Upper lobe of left lung (tissue), 6 donors: ENCODE measurements around the gene PKIG. TPM values are rescaled to one million over a fixed set of nuclear protein-coding genes. Genes with fewer than 3 reads are reported as not detected.

Experiments used
- ATAC-seq, 2 donors: fragments of 200-7000 bp; cut with Tn5 transposase; one replicate each; pipeline ENCODE4 v1.9.1; 2022; ENCODE audit warnings: mild to moderate bottlenecking in 2 of 2, moderate library complexity in 2 of 2; ENCODE audit not compliant: low FRiP score in 2 of 2
- DNase-seq, 2 donors: peaks; one replicate each; pipeline ENCODE4 v3.0.0-alpha.2; 2019 to 2020
- H3K27ac ChIP-seq, 4 donors: fragments of 200-600 bp; sonication (generic); one replicate each; pipeline ENCODE4 v1.5.1; 2016 to 2019
- H3K27me3 ChIP-seq, 4 donors: fragments of 200-600 bp; sonication (generic); one replicate each; pipeline ENCODE4 v1.5.1; 2017 to 2019
- H3K36me3 ChIP-seq, 4 donors: fragments of 200-600 bp; sonication (generic); one replicate each; pipeline ENCODE4 v1.5.1; 2016 to 2019
- H3K4me1 ChIP-seq, 4 donors: fragments of 200-600 bp; sonication (generic); one replicate each; pipeline ENCODE4 v1.5.1; 2018 to 2019
- H3K4me3 ChIP-seq, 4 donors: fragments of 200-600 bp; sonication (generic); one replicate each; pipeline ENCODE4 v1.5.1; 2017 to 2019; ENCODE audit warnings: mild to moderate bottlenecking in 2 of 4, moderate library complexity in 1 of 4
- H3K9me3 ChIP-seq, 4 donors: fragments of 200-600 bp; sonication (generic); one replicate each; pipeline ENCODE4 v1.5.1; 2018 to 2019
- CTCF ChIP-seq, 6 experiments: fragments of 450-650 bp in 4 of 6; fragments of 200-600 bp in 2 of 6; sonication (generic) in 2 of 6; IDR thresholded peaks; one replicate each; pipeline ENCODE4 v1.5.1; 2016 to 2019; ENCODE audit warnings: antibody characterized with exemption in 6 of 6
- EP300 ChIP-seq, 4 donors: sonication (generic); formaldehyde crosslinking; IDR thresholded peaks; one replicate each; pipeline ENCODE4 v1.5.1; 2017; ENCODE audit warnings: antibody characterized with exemption in 4 of 4, control low read depth in 2 of 4
- POLR2A ChIP-seq, 4 donors: fragments of 450-650 bp; IDR thresholded peaks; one replicate each; pipeline ENCODE4 v1.5.1; 2016 to 2017; ENCODE audit warnings: antibody characterized with exemption in 4 of 4, mild to moderate bottlenecking in 2 of 4
- POLR2AphosphoS5 ChIP-seq, 2 donors: sonication (generic); formaldehyde crosslinking; IDR thresholded peaks; one replicate each; pipeline ENCODE4 v1.5.1; 2017; ENCODE audit warnings: antibody characterized with exemption in 2 of 2
- WGBS, 2 donors: methylation state at CpG; one replicate each; pipeline ENCODE4 v1.1.5; 2017 to 2018; 5-methylcytosine and 5-hydroxymethylcytosine counted together
- total RNA-seq, 6 donors: library from RNA; depleted of rRNA in 4 of 6; stranded (reverse); fragments of >200 nt in 4 of 6; gene quantifications; one replicate each; pipeline versions ENCODE4 v1.1.0 to v1.2.1, GENCODE V29; 2016 to 2021
- donor health status: DM: no; HTN: no; CAD: no; lungs with moderate emphysema.
- donor health status: DM: no; HTN: yes; CAD: no; lungs with severe emphysema.

The PKIG gene
- total RNA-seq, 6 donors from 2014 or later = 46.1 to 91.5 (median 67.8) TPM

DNA sequence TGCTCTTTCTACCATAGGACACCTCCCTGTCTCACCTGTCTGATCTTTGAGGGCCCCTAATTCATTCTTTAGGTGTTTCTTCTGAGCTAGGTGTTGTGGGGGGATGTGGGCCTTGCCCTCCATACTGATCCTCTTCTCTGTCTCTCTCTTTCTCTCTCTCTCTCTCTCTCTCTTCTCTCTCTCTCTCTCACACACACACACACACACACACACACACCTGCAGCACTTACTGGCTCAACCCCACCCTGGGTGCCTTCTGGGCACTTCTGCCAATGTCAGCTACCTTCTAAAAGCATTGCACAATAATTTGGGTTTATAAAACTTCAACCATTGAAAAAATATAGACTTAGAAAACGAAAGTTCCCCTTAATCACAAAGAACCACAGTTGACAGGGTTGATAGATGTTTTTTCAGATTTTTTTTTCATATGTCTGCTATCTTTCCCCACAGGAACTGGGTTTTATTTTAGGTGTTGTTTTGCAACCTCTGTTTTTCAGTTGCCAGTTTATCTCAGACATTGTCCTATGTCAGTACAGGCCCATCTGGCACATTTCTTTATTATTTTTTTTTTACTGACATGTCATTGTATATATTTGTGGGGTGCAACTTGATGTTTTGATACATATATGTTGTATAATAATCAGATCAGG, 28.1 kb downstream of the PKIG start:
- H3K4me3 ChIP-seq = no peak overlapping the region
- H3K9me3 ChIP-seq = no peaks in the 10 kb centered on the region
- DNase-seq = no peak
- peaks cover 19 to 38% (median 33%) of the 10 kb centered on the region in 4 donors for H3K4me1 ChIP-seq
- H3K27me3 ChIP-seq = no peaks in the 10 kb centered on the region
- no peak for TF ChIP-seq EP300 (IDR thresholded peaks at IDR 0.05)
- TF ChIP-seq CTCF (IDR thresholded peaks at IDR 0.05) = no peak
- no peak for TF ChIP-seq POLR2A (IDR thresholded peaks at IDR 0.05)
- peak overlapping the region; percentile 73 to 82 (median 78) for H3K27ac ChIP-seq
- WGBS, 2 donors = 3 to 4% methylated on average over 1 of the region's 1 CpG
- ATAC-seq = peak; percentile 2 to 5
- peaks cover 0 to 24% (median 10%) of the 10 kb centered on the region in 4 donors for H3K36me3 ChIP-seq

GRCh38 chr20:44613575-44613974, 31.2 kb downstream of the PKIG start:
- Histone ChIP-seq H3K27me3 (no peaks in the 10 kb centered on the region), H3K4me1 (peaks cover 32 to 55% (median 47%) of the 10 kb centered on the region in 4 donors), H3K36me3 (peaks cover 0 to 54% (median 20%) of the 10 kb centered on the region in 4 donors), H3K27ac (no peak overlapping the region), H3K4me3 (no peak overlapping the region), H3K9me3 (no peaks in the 10 kb centered on the region)
- DNase-seq (no peak), ATAC-seq (no peak)
- TF ChIP-seq POLR2A (IDR thresholded peaks at IDR 0.05) (no peak), CTCF (IDR thresholded peaks at IDR 0.05) (no peak), EP300 (IDR thresholded peaks at IDR 0.05) (no peak), POLR2AphosphoS5 (IDR thresholded peaks at IDR 0.05) (no peak)
- 93 to 96% methylated on average over 5 of the region's 5 CpGs for WGBS, 2 donors

DNA sequence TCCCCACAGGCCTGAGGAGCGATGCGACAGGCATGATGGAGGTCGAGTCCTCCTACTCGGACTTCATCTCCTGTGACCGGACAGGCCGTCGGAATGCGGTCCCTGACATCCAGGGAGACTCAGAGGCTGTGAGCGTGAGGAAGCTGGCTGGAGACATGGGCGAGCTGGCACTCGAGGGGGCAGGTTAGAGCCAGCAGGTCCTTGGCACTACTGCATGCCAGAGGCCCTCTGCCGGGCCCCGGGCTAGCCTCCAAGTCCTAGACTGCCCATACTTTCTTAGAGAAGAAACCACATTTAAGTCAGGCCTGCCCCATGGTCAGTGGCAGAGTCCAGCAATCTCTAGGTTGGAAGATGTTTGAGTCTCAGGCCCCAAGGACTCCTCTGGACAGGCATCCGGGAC, 32.1 kb downstream of the PKIG start:
- Histone ChIP-seq H3K4me1 (peaks cover 28 to 47% (median 38%) of the 10 kb centered on the region in 4 donors), H3K36me3 (peaks cover 0 to 64% (median 26%) of the 10 kb centered on the region in 4 donors)

DNA sequence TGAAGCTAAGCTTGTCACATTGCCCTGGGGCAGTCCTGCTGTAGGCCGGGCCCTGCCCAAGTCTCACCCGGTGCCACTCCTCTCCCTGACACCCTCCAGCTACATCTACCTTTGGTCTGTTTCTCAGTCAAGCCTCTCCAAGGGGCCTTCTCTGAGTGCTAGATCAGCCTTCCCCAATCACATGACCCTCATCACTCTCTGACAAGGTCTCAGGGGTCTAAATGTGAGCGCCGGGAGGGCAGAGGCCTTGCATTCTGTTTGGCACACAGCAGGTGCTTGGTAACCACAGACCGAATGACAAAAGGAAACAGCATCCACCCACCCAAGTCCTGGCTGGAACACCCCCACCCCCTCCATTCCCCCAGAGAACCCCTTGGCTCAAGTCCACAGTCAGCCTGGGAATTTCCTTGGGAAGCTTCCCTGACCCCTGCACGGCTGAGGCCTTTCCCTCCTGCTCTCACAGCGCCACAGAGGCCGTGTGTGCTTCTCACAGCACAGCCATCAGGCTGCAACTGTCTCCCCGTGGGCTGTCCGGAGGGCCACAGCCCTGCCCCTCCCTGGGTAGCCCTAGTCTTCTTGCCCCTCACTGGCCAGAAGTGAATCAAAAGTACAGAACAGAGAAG, 32.9 kb downstream of the PKIG start:
- DNase-seq (no peak), ATAC-seq (no peak)
- Histone ChIP-seq H3K36me3 (peaks cover 0 to 71% (median 29%) of the 10 kb centered on the region in 4 donors), H3K27ac (peak overlapping the region; percentile 63 to 85 (median 68)), H3K4me3 (no peak overlapping the region), H3K9me3 (no peaks in the 10 kb centered on the region), H3K4me1 (peaks cover 23 to 40% (median 31%) of the 10 kb centered on the region in 4 donors), H3K27me3 (no peaks in the 10 kb centered on the region)
- WGBS, 2 donors = 34 to 61% methylated on average over 7 to 10 of the region's 10 CpGs
- TF ChIP-seq POLR2AphosphoS5 (IDR thresholded peaks at IDR 0.05) = peak in 1 of 2 donors; percentile 33
- TF ChIP-seq CTCF (IDR thresholded peaks at IDR 0.05) = no peak

More for the DNA sequence above, 32.1 kb downstream of the PKIG start:
- WGBS, 2 donors = 83 to 86% methylated on average over 11 to 12 of the region's 14 CpGs
- no peaks in the 10 kb centered on the region for H3K27me3 ChIP-seq
- H3K4me3 ChIP-seq = no peak overlapping the region
- DNase-seq = no peak
- H3K27ac ChIP-seq = peak overlapping the region; percentile 36 to 85 (median 68)
- no peak for ATAC-seq
- TF ChIP-seq POLR2AphosphoS5 (IDR thresholded peaks at IDR 0.05) (no peak), POLR2A (IDR thresholded peaks at IDR 0.05) (no peak), CTCF (IDR thresholded peaks at IDR 0.05) (no peak), EP300 (IDR thresholded peaks at IDR 0.05) (no peak)
- H3K9me3 ChIP-seq = no peaks in the 10 kb centered on the region
